Measurements from ENCODE around the gene RHEB.

Gene RHEB, protein sequence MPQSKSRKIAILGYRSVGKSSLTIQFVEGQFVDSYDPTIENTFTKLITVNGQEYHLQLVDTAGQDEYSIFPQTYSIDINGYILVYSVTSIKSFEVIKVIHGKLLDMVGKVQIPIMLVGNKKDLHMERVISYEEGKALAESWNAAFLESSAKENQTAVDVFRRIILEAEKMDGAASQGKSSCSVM

DNA sequence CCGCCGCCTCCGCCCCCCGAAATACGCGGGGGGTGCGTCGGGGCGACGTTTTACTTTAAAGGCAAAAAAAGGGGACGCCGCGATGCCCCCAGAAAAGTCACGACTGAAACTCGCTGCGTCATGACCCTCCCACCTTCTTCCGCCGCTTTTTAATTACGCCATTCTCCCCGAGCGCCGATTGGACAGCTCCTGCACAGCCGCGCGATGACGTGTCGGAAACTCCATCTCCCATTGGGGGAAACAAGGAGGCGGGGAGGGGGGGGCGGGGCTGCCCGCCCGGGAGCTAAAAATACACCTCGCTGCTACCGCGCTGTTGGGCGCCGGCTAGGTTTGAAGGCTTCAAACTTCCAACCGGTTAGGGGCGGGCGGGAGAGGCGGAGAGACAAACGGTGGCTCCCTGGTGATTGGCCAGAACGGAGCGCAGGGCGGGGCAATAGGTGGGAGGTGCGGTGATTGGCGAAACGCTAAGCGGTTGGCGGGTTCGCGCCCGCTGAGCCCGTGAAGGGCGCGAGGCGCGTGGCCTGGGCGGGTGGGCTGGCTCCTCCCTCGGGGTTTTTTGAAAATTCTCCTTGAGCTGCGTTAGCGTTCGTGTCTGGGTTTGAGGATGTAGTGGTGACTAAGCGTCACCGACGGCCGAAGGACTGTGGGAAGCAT lies at the start of gene RHEB:
RHEB (minus strand) TSS at position 131 of the 654 bp plus-strand sequence. CDS start 384 bp downstream, outside the sequence.
- DNase-seq (ENCODE audit: low read depth) = peak; percentile 100
- H3K4me3 ChIP-seq (ENCODE audit: low read depth, low read length) = peak within 1 kb of the TSS; percentile 88
- TF ChIP-seq, protein P1, sequence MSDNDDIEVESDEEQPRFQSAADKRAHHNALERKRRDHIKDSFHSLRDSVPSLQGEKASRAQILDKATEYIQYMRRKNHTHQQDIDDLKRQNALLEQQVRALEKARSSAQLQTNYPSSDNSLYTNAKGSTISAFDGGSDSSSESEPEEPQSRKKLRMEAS (IDR thresholded peaks at IDR 0.05; ENCODE audit: low read depth, low read length) = peak; percentile 45
- TF ChIP-seq, protein P2, sequence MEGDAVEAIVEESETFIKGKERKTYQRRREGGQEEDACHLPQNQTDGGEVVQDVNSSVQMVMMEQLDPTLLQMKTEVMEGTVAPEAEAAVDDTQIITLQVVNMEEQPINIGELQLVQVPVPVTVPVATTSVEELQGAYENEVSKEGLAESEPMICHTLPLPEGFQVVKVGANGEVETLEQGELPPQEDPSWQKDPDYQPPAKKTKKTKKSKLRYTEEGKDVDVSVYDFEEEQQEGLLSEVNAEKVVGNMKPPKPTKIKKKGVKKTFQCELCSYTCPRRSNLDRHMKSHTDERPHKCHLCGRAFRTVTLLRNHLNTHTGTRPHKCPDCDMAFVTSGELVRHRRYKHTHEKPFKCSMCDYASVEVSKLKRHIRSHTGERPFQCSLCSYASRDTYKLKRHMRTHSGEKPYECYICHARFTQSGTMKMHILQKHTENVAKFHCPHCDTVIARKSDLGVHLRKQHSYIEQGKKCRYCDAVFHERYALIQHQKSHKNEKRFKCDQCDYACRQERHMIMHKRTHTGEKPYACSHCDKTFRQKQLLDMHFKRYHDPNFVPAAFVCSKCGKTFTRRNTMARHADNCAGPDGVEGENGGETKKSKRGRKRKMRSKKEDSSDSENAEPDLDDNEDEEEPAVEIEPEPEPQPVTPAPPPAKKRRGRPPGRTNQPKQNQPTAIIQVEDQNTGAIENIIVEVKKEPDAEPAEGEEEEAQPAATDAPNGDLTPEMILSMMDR (IDR thresholded peaks at IDR 0.05; ENCODE audit: low read depth, low read length) = no peak

DNA sequence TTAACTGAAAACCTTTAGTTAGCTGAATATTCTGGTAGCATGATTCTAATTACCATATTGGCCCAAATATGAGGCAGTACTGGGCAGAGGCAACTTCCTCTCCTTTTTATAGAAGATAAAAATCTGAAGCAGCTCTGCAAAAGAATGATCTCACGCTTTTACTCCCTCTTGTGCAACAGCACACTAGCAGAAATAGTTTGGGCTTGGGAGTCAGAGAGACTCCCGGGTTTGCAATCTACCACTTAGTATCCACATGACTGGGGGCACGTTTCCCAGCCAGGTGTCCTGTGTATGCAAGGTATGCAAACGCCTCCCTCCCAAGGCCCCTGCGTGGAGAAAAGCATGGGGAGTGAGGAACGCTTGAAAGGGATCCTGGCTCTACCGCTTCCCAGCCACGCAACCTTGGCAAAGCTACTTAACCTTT lies 47.2 kb upstream of the RHEB start:
- no peak for TF ChIP-seq POLR2A (IDR thresholded peaks at IDR 0.05; ENCODE audit: extremely low read depth, insufficient read length)
- peak; percentile 82 for DNase-seq (ENCODE audit: low read depth)
- H3K4me3 ChIP-seq (ENCODE audit: low read depth, low read length) = no peak overlapping the region

DNA sequence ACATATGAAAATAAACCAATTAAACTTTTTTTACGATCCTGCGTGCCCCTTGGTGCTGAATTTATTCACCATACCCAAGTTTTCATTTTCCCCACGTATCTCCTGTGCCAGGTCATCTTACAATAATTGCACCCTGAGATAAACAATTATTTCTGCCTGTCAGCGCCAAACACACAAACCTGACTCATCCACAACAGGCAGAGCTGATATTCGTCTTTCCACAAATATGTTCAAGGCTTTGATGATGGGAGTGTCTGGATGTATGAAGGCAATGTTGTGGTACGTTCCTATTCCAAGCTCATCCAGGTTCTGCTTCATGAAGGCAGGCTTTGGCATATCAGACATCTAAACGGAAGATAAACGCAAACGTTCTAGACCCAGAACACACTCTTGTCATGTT lies 45.8 kb upstream of the RHEB start:
- no peak for DNase-seq (ENCODE audit: low read depth)
- no peak overlapping the region for H3K4me3 ChIP-seq (ENCODE audit: low read depth, low read length)
- TF ChIP-seq POLR2A (IDR thresholded peaks at IDR 0.05; ENCODE audit: extremely low read depth, insufficient read length) (no peak), MYC (IDR thresholded peaks at IDR 0.05; ENCODE audit: low read depth, low read length) (no peak)
- TF ChIP-seq, protein P2 (IDR thresholded peaks at IDR 0.05; ENCODE audit: low read depth, low read length) = no peak
- TF ChIP-seq, protein P1 (IDR thresholded peaks at IDR 0.05; ENCODE audit: low read depth, low read length) = no peak

DNA sequence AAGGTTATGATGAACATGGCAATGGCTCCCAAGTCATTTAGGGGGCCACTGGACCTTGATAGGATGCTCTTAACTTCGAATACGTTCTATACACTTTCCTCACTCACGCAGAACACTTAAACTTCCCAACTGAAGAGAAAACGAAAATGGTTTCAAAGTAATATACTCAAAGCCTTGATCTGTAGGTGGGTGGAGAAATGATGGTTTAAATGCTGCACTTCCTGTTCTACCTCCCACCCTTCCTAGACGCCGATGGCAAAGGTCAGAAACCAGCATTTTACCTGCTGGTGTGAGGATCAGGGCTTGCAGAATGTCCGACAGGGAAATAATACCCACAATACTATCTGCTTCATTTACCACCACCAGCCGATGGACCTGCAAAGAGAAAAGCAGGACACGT lies 40.5 kb upstream of the RHEB start:
- TF ChIP-seq, protein P1 (IDR thresholded peaks at IDR 0.05; ENCODE audit: low read depth, low read length) = no peak
- H3K4me3 ChIP-seq (ENCODE audit: low read depth, low read length) = no peak overlapping the region
- DNase-seq (ENCODE audit: low read depth) = no peak

DNA sequence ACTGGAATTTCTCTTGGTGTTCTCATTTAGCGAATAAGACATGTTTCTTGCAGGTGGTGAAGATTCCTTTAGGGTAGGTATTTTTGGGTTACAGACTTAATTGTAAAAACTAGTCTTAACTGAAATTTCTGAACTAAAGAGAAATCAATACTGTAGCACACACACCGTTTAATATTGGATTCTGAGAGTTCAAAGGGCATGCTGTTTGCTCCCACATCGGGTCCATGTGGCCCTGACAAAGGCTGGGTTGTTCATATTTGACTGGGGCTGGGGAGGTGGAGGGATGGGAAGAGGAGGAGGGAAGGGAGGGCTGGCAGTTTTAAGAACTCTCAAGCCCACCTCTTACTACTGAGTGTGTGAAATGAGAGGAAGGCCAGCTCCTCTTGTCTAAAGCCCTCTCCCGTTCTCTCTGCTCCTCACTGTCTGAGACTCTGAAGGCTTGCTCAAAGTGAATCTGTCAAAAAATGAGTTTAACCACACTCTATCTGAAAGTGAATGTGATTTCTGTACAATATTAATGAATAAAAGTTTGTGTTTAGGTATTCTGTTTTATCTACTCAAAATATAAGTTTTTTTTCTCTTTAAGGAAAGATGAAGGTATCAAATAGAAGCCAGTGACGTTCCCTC lies 40.0 kb upstream of the RHEB start:
- H3K4me3 ChIP-seq (ENCODE audit: low read depth, low read length) = no peak overlapping the region
- no peak for TF ChIP-seq POLR2A (IDR thresholded peaks at IDR 0.05; ENCODE audit: extremely low read depth, insufficient read length)
- TF ChIP-seq MYC (IDR thresholded peaks at IDR 0.05; ENCODE audit: low read depth, low read length) = no peak
- TF ChIP-seq, protein P1 (IDR thresholded peaks at IDR 0.05; ENCODE audit: low read depth, low read length) = no peak
- TF ChIP-seq, protein P2 (IDR thresholded peaks at IDR 0.05; ENCODE audit: low read depth, low read length) = no peak
- DNase-seq (ENCODE audit: low read depth) = no peak

DNA sequence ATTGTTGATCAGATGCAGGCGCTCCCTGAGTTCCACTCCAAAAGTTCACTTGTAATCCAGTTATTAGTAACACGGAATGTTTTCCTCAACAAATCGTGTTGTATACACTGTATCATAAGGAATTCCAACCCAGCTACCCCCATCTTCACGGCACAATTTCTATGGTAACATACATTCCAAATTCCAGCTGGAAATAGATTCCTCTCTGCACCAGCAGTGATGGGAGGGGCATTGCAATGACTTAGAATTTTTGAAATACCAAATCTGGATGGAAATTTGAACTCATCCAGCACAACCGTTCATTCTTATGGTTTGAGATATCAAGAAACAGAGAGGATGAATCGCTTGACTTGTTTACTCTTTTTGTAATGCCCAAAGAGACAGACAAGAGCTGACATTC lies 38.9 kb upstream of the RHEB start:
- no peak overlapping the region for H3K4me3 ChIP-seq (ENCODE audit: low read depth, low read length)
- no peak for DNase-seq (ENCODE audit: low read depth)
- TF ChIP-seq POLR2A (IDR thresholded peaks at IDR 0.05; ENCODE audit: extremely low read depth, insufficient read length) (no peak), MYC (IDR thresholded peaks at IDR 0.05; ENCODE audit: low read depth, low read length) (no peak)
- TF ChIP-seq, protein P1 (IDR thresholded peaks at IDR 0.05; ENCODE audit: low read depth, low read length) = no peak
- TF ChIP-seq, protein P2 (IDR thresholded peaks at IDR 0.05; ENCODE audit: low read depth, low read length) = no peak

Measured in NB4 (cell line).